H9 (cell line): Measurements from ENCODE around the gene SLMAP. TPM values are rescaled to one million over a fixed set of nuclear protein-coding genes. Genes with fewer than 3 reads are reported as not detected.

Experiments used
- DNase-seq: peaks from one replicate; pipeline ENCODE4 v3.0.0-alpha.2; 2017
- H2AFZ ChIP-seq: one replicate; pipeline ENCODE4 v1.6.1; 2013; ENCODE audit warnings: mild to moderate bottlenecking, low read length, control low read depth, moderate library complexity
- H2AK5ac ChIP-seq: 2 replicates; pipeline ENCODE4 v1.6.1; 2013; ENCODE audit warnings: low read length, control low read depth, mixed read lengths; ENCODE audit not compliant: insufficient read length
- H2BK120ac ChIP-seq: one replicate; pipeline ENCODE4 v1.6.1; 2013; ENCODE audit warnings: low read depth, mild to moderate bottlenecking, low read length, control low read depth, inconsistent platforms; ENCODE audit not compliant: poor library complexity, severe bottlenecking
- H2BK12ac ChIP-seq: 2 replicates; pipeline ENCODE4 v1.6.1; 2013; ENCODE audit warnings: low read length, control low read depth, mixed read lengths, low read depth; ENCODE audit not compliant: insufficient read length
- H2BK15ac ChIP-seq: 2 replicates; pipeline ENCODE4 v1.6.1; 2013; ENCODE audit warnings: low read depth, low read length, control low read depth
- H2BK20ac ChIP-seq: one replicate; pipeline ENCODE4 v1.6.1; 2013; ENCODE audit warnings: low read depth, mild to moderate bottlenecking, low read length, control low read depth, inconsistent platforms; ENCODE audit not compliant: poor library complexity, severe bottlenecking
- H2BK5ac ChIP-seq: 2 replicates; pipeline ENCODE4 v1.6.1; 2013; ENCODE audit warnings: low read length, control low read depth, mixed read lengths; ENCODE audit not compliant: insufficient read length
- H3K14ac ChIP-seq: 2 replicates; pipeline ENCODE4 v1.6.1; 2013; ENCODE audit warnings: low read length, control low read depth; ENCODE audit not compliant: insufficient read depth
- H3K18ac ChIP-seq: 2 replicates; pipeline ENCODE4 v1.6.1; 2013; ENCODE audit warnings: low read depth, mild to moderate bottlenecking, mixed read lengths, low read length, control low read depth; ENCODE audit not compliant: insufficient read length
- H3K23ac ChIP-seq: 2 replicates; pipeline ENCODE4 v1.6.1; 2013; ENCODE audit warnings: low read length, control low read depth, mixed read lengths, low read depth; ENCODE audit not compliant: insufficient read length
- H3K23me2 ChIP-seq: 2 replicates; pipeline ENCODE4 v1.6.1; 2013; ENCODE audit warnings: low read depth, mild to moderate bottlenecking, mixed read lengths, low read length, control low read depth; ENCODE audit not compliant: insufficient read length, poor library complexity, severe bottlenecking
- H3K27ac ChIP-seq: 2 replicates; pipeline ENCODE4 v1.5.1; 2013; ENCODE audit warnings: low read length, control low read depth, mixed read lengths, low read depth; ENCODE audit not compliant: insufficient read length
- H3K27me3 ChIP-seq: 2 replicates; pipeline ENCODE4 v1.6.1; 2013; ENCODE audit warnings: low read length, control low read depth, inconsistent platforms; ENCODE audit not compliant: insufficient read depth
- H3K4ac ChIP-seq: 2 replicates; pipeline ENCODE4 v1.6.1; 2013; ENCODE audit warnings: low read depth, mild to moderate bottlenecking, control low read depth, inconsistent platforms, low read length, moderate library complexity
- H3K4me1 ChIP-seq: 2 replicates; pipeline ENCODE4 v1.6.1; 2013; ENCODE audit warnings: low read length, control low read depth, inconsistent platforms; ENCODE audit not compliant: insufficient read depth
- H3K4me2 ChIP-seq: 2 replicates; pipeline ENCODE4 v1.6.1; 2013; ENCODE audit warnings: low read length, control low read depth, mixed read lengths; ENCODE audit not compliant: insufficient read length, insufficient read depth
- H3K56ac ChIP-seq: 2 replicates; pipeline ENCODE4 v1.6.1; 2013; ENCODE audit warnings: low read depth, mild to moderate bottlenecking, mixed read lengths, low read length, control low read depth; ENCODE audit not compliant: insufficient read length
- H3K79me1 ChIP-seq: 2 replicates; pipeline ENCODE4 v1.6.1; 2013; ENCODE audit warnings: low read depth, mild to moderate bottlenecking, moderate library complexity, low read length, control low read depth, inconsistent platforms; ENCODE audit not compliant: insufficient read depth, poor library complexity, severe bottlenecking
- H3K79me2 ChIP-seq: 2 replicates; pipeline ENCODE4 v1.6.1; 2013; ENCODE audit warnings: low read length, control low read depth, inconsistent platforms; ENCODE audit not compliant: insufficient read depth
- H3K9ac ChIP-seq: 2 replicates; pipeline ENCODE4 v1.6.1; 2013; ENCODE audit warnings: low read length, control low read depth, mixed read lengths; ENCODE audit not compliant: insufficient read length; ENCODE audit errors: extremely low read depth
- H3K9me3 ChIP-seq: one replicate; pipeline ENCODE4 v1.6.1; 2013; ENCODE audit warnings: low read depth, low read length, inconsistent platforms; ENCODE audit not compliant: control insufficient read depth
- H3T11ph ChIP-seq: one replicate; pipeline ENCODE4 v1.6.1; 2013; ENCODE audit warnings: mild to moderate bottlenecking, low read length, control low read depth, inconsistent platforms
- H4K20me1 ChIP-seq: one replicate; pipeline ENCODE4 v1.6.1; 2013; ENCODE audit not compliant: control insufficient read depth, insufficient read length, insufficient read depth
- H4K5ac ChIP-seq: 2 replicates; pipeline ENCODE4 v1.6.1; 2013; ENCODE audit warnings: low read depth, mild to moderate bottlenecking, mixed read lengths, low read length, control low read depth; ENCODE audit not compliant: insufficient read length
- H4K8ac ChIP-seq: replicated peaks from 2 replicates; pipeline ENCODE4 v1.6.1; 2013; ENCODE audit warnings: low read length, control low read depth, mixed read lengths, low read depth; ENCODE audit not compliant: insufficient read length
- H4K91ac ChIP-seq: 2 replicates; pipeline ENCODE4 v1.6.1; 2013; ENCODE audit warnings: low read depth, mild to moderate bottlenecking, moderate library complexity, mixed read lengths, low read length, control low read depth; ENCODE audit not compliant: insufficient read length
- H3K27ac Mint-ChIP-seq, 3 experiments: 2 replicates in 2 of 3; 3 replicates in 1 of 3; pipeline ENCODE4 v1.8.0; 2020 to 2021; ENCODE audit warnings: mixed read lengths in 3 of 3, mild to moderate bottlenecking in 1 of 3, moderate library complexity in 1 of 3
- H3K27me3 Mint-ChIP-seq: 2 replicates; pipeline ENCODE4 v1.8.0; 2021; ENCODE audit warnings: low read depth, mild to moderate bottlenecking, moderate library complexity, mixed read lengths
- H3K36me3 Mint-ChIP-seq, 3 experiments: 2 replicates in 2 of 3; 3 replicates in 1 of 3; pipeline ENCODE4 v1.8.0; 2020 to 2021; ENCODE audit warnings: low read depth in 3 of 3, mixed read lengths in 3 of 3; ENCODE audit not compliant: insufficient read depth in 1 of 3
- H3K4me1 Mint-ChIP-seq, 2 experiments: 2 replicates each; pipeline ENCODE4 v1.8.0; 2020; ENCODE audit warnings: mixed read lengths in 2 of 2
- H3K4me3 Mint-ChIP-seq, 2 experiments: 2 replicates in 1 of 2; 3 replicates in 1 of 2; pipeline ENCODE4 v1.8.0; 2020 to 2021; ENCODE audit warnings: mild to moderate bottlenecking in 2 of 2, mixed read lengths in 2 of 2, moderate library complexity in 1 of 2
- H3K9me3 Mint-ChIP-seq, 2 experiments: 2 replicates in 1 of 2; 3 replicates in 1 of 2; pipeline ENCODE4 v1.8.0; 2020; ENCODE audit warnings: mild to moderate bottlenecking in 2 of 2, mixed read lengths in 2 of 2, moderate library complexity in 1 of 2
- WGBS: extraction: QIAGEN DNeasy Blood & Tissue Kit; methylation state at CpG from one replicate; pipeline ENCODE4 v1.1.7; 2013; ENCODE audit warnings: missing lambda C conversion rate, low lambda C conversion rate, mixed read lengths; ENCODE audit not compliant: insufficient read length; ENCODE audit errors: extremely low coverage; 5-methylcytosine and 5-hydroxymethylcytosine counted together
- total RNA-seq: library from RNA; stranded (reverse); gene quantifications from 2 replicates; pipeline ENCODE4 v1.2.1, GENCODE V29; 2021
- TF ChIP-seq, protein P1 (sequence below): fragments of 200-600 bp; sonication (generic); conservative IDR thresholded peaks from 3 replicates; pipeline ENCODE4 v1.8.0; 2021; ENCODE audit warnings: antibody characterized with exemption, mild to moderate bottlenecking

SLMAP gene
- total RNA-seq, 1 experiment from 2014 or later = 65.1 TPM

GRCh38 chr3:57740027-57740426 lies 16.1 kb upstream of the SLMAP start:
- no peaks in the 10 kb centered on the region for H3K79me2 ChIP-seq
- no peak overlapping the region for H2AK5ac ChIP-seq
- no peak overlapping the region for H3K18ac ChIP-seq
- no peak overlapping the region for H2BK12ac ChIP-seq
- no peak overlapping the region for H3K9ac ChIP-seq
- no peaks in the 10 kb centered on the region for H3K27me3 ChIP-seq
- Mint-ChIP-seq H3K4me3 (no peak overlapping the region), H3K4me1 (no peaks in the 10 kb centered on the region), H3K27ac (no peak overlapping the region), H3K36me3 (no peaks in the 10 kb centered on the region), H3K9me3 (no peaks in the 10 kb centered on the region), H3K27me3 (no peaks in the 10 kb centered on the region)
- no peak overlapping the region for H3K4ac ChIP-seq
- no peak overlapping the region for H4K8ac ChIP-seq
- H3K27ac ChIP-seq = no peak overlapping the region
- no peak overlapping the region for H3K4me2 ChIP-seq
- H2BK20ac ChIP-seq = no peak overlapping the region
- H3K4me1 ChIP-seq = no peaks in the 10 kb centered on the region
- H2BK120ac ChIP-seq = no peak overlapping the region
- H2AFZ ChIP-seq = no peak overlapping the region
- H3T11ph ChIP-seq = no peak overlapping the region
- H3K23me2 ChIP-seq = no peaks in the 10 kb centered on the region
- no peak overlapping the region for H4K91ac ChIP-seq
- WGBS = no CpG with 5 or more reads among the region's 5 CpGs
- H4K20me1 ChIP-seq = no peaks in the 10 kb centered on the region
- DNase-seq = no peak
- TF ChIP-seq, protein P1, sequence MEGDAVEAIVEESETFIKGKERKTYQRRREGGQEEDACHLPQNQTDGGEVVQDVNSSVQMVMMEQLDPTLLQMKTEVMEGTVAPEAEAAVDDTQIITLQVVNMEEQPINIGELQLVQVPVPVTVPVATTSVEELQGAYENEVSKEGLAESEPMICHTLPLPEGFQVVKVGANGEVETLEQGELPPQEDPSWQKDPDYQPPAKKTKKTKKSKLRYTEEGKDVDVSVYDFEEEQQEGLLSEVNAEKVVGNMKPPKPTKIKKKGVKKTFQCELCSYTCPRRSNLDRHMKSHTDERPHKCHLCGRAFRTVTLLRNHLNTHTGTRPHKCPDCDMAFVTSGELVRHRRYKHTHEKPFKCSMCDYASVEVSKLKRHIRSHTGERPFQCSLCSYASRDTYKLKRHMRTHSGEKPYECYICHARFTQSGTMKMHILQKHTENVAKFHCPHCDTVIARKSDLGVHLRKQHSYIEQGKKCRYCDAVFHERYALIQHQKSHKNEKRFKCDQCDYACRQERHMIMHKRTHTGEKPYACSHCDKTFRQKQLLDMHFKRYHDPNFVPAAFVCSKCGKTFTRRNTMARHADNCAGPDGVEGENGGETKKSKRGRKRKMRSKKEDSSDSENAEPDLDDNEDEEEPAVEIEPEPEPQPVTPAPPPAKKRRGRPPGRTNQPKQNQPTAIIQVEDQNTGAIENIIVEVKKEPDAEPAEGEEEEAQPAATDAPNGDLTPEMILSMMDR = no peak
- no peak overlapping the region for H3K56ac ChIP-seq
- H4K5ac ChIP-seq = no peak overlapping the region
- no peak overlapping the region for H3K23ac ChIP-seq
- no peaks in the 10 kb centered on the region for H3K9me3 ChIP-seq
- H2BK15ac ChIP-seq = no peak overlapping the region
- no peak overlapping the region for H2BK5ac ChIP-seq
- H3K14ac ChIP-seq = no peak overlapping the region
- no peaks in the 10 kb centered on the region for H3K79me1 ChIP-seq
